Erythroblast (primary cell): ENCODE results near the gene EPN3.
A peak's percentile ranks its signal among the peaks of the same experiment; 100 is the strongest.

Experiments
- DNase-seq, 2 experiments: peaks; one replicate each; lab custom pipeline; 2025; lab: John Stamatoyannopoulos, UW
- GATA1 ChIP-seq: IDR thresholded peaks from 2 replicates; pipeline ENCODE4 v1.6.1; 2011; ENCODE audit warnings: low read depth, mild to moderate bottlenecking, control low read depth, low read length, moderate library complexity
- POLR2A ChIP-seq: IDR thresholded peaks from 2 replicates; pipeline ENCODE4 v1.6.1; 2011; ENCODE audit warnings: mild to moderate bottlenecking, low read length

Gene EPN3

GRCh38 chr17:50556803-50557202 is 24.3 kb downstream of the EPN3 start:
- no peak for DNase-seq
- TF ChIP-seq POLR2A (no peak), GATA1 (no peak)

GRCh38 chr17:50557630-50558029 is 25.1 kb downstream of the EPN3 start:
- no peak for TF ChIP-seq GATA1
- TF ChIP-seq POLR2A = no peak
- DNase-seq = no peak

- no peak for TF ChIP-seq GATA1
- TF ChIP-seq POLR2A = no peak
- DNase-seq = peak in 1 of 2 experiments; percentile 14
These were observed 25.6 kb downstream of the EPN3 start for GRCh38 chr17:50558091-50558490.

GRCh38 chr17:50558581-50558940 is 26.0 kb downstream of the EPN3 start:
- TF ChIP-seq POLR2A (no peak), GATA1 (no peak)
- no peak for DNase-seq

GRCh38 chr17:50558941-50559614 is 26.5 kb downstream of the EPN3 start:
- DNase-seq = no peak
- TF ChIP-seq POLR2A = no peak
- TF ChIP-seq GATA1 = no peak

- TF ChIP-seq POLR2A (no peak), GATA1 (no peak)
- peak; percentile 39 to 41 for DNase-seq
These were observed 27.2 kb downstream of the EPN3 start for GRCh38 chr17:50559674-50560184.

- DNase-seq = peak; percentile 82 to 86
- TF ChIP-seq POLR2A (no peak), GATA1 (no peak)
These were observed 27.8 kb downstream of the EPN3 start, which contains the start of gene CACNA1G for GRCh38 chr17:50560185-50560824. Gene CACNA1G, plus strand, starts transcription at chr17:50560715. Its CDS starts 745 bp downstream, at chr17:50561460.

- DNase-seq = no peak
- TF ChIP-seq GATA1 = no peak
- TF ChIP-seq POLR2A = no peak
These were observed 28.6 kb downstream of the EPN3 start for GRCh38 chr17:50560931-50561745.

- TF ChIP-seq POLR2A = no peak
- TF ChIP-seq GATA1 = no peak
- DNase-seq = no peak
These were observed 29.2 kb downstream of the EPN3 start for GRCh38 chr17:50561746-50562141.

- no peak for DNase-seq
- TF ChIP-seq POLR2A = no peak
- TF ChIP-seq GATA1 = no peak
These were observed 29.9 kb downstream of the EPN3 start for GRCh38 chr17:50562242-50563091.

- TF ChIP-seq GATA1 (no peak), POLR2A (no peak)
- DNase-seq = no peak
These were observed 30.6 kb downstream of the EPN3 start for GRCh38 chr17:50563092-50563511.

- no peak for TF ChIP-seq POLR2A
These were observed 32.4 kb downstream of the EPN3 start for GRCh38 chr17:50564916-50565315.

More at GRCh38 chr17:50564916-50565315, 32.4 kb downstream of the EPN3 start:
- DNase-seq = peak in 1 of 2 experiments; percentile 21
